ENCODE data around the gene CDC42BPA. TPM values are rescaled to one million over a fixed set of nuclear protein-coding genes. Genes with fewer than 3 reads are reported as not detected.
"Not testable (repeated sequence)": the region's sequence is repeated elsewhere in the genome, so short reads cannot be mapped to it uniquely, and the experiment has no call there.

CDC42BPA gene
- total and polyA plus RNA-seq, 2 experiments from 2014 or later = 28.6 to 39.1 TPM

- in situ Hi-C loops (cut with MboI) = loop anchor here (25.0 kb wide), 1 partner anchor 297 kb away; no protein-coding TSS in a partner anchor
- H3F3A ChIP-seq (ENCODE audit: insufficient read depth) = 0 out of 2 replicates have a peak, but pooled peaks cover 7% of the 10 kb centered on the region
- H3K4me3 ChIP-seq = no peak overlapping the region
- no peaks in the 10 kb centered on the region for H3K9me3 ChIP-seq (ENCODE audit: low read depth)
- H3K9me2 ChIP-seq (ENCODE audit: insufficient read depth) = no peaks in the 10 kb centered on the region
- H4K20me1 ChIP-seq (ENCODE audit: insufficient read depth) = no peaks in the 10 kb centered on the region
- H3K9ac ChIP-seq = no peak overlapping the region
- TF ChIP-seq EZH2 (IDR thresholded peaks at IDR 0.05; ENCODE audit: insufficient read depth, poor library complexity, severe bottlenecking) (no peak), EZH2phosphoT487 (IDR thresholded peaks at IDR 0.05; ENCODE audit: insufficient read depth, low read depth) (no peak)
- no peak overlapping the region for H3K27ac ChIP-seq
- no peaks in the 10 kb centered on the region for H3K4me1 ChIP-seq (ENCODE audit: insufficient read depth)
- no peaks in the 10 kb centered on the region for H3K27me3 ChIP-seq (replicated peaks; ENCODE audit: insufficient read depth)
- peaks cover 4% of the 10 kb centered on the region; the same call in 1 of the 2 replicates for H3K79me2 ChIP-seq (ENCODE audit: insufficient read depth)
- DNase-seq = no peak
- WGBS, 2 experiments (ENCODE audit: low coverage in 1 of 2, low lambda C conversion rate in 2 of 2, missing lambda C conversion rate in 2 of 2) = 87 to 90% methylated on average over 1 of the region's 1 CpG
- H3K36me3 ChIP-seq (ENCODE audit: low read depth) = peaks cover 35% of the 10 kb centered on the region
- no peak overlapping the region for H3K4me2 ChIP-seq (ENCODE audit: unreplicated experiment)
- no peak overlapping the region for H2AFZ ChIP-seq
Measured at GRCh38 chr1:227140376-227140775, 177.9 kb downstream of the CDC42BPA start.

GRCh38 chr1:227136210-227136820 lies 182.0 kb downstream of the CDC42BPA start:
- in situ Hi-C loops (cut with MboI) = loop anchor here (25.0 kb wide), 1 partner anchor 301 kb away; no protein-coding TSS in a partner anchor
- H3K27ac ChIP-seq = no peak overlapping the region
- H3K9me3 ChIP-seq (ENCODE audit: low read depth) = no peaks in the 10 kb centered on the region
- TF ChIP-seq EZH2phosphoT487 (IDR thresholded peaks at IDR 0.05; ENCODE audit: insufficient read depth, low read depth) (no peak), EZH2 (IDR thresholded peaks at IDR 0.05; ENCODE audit: insufficient read depth, poor library complexity, severe bottlenecking) (no peak)
- 96 to 99% methylated on average over 4 of the region's 4 CpGs for WGBS, 2 experiments (ENCODE audit: low coverage in 1 of 2, low lambda C conversion rate in 2 of 2, missing lambda C conversion rate in 2 of 2)
- no peak overlapping the region for H3K4me2 ChIP-seq (ENCODE audit: unreplicated experiment)
- H3K4me3 ChIP-seq = no peak overlapping the region
- no peak overlapping the region for H2AFZ ChIP-seq
- no peaks in the 10 kb centered on the region for H3K9me2 ChIP-seq (ENCODE audit: insufficient read depth)
- DNase-seq = no peak
- no peaks in the 10 kb centered on the region for H4K20me1 ChIP-seq (ENCODE audit: insufficient read depth)
- 0 out of 2 replicates have a peak, but pooled peaks cover 11% of the 10 kb centered on the region for H3F3A ChIP-seq (ENCODE audit: insufficient read depth)
- H3K36me3 ChIP-seq (ENCODE audit: low read depth) = peaks cover 18% of the 10 kb centered on the region; the same call in 1 of the 2 replicates
- no peaks in the 10 kb centered on the region for H3K4me1 ChIP-seq (ENCODE audit: insufficient read depth)
- no peaks in the 10 kb centered on the region for H3K27me3 ChIP-seq (replicated peaks; ENCODE audit: insufficient read depth)
- peaks cover 4% of the 10 kb centered on the region; the same call in 1 of the 2 replicates for H3K79me2 ChIP-seq (ENCODE audit: insufficient read depth)
- no peak overlapping the region for H3K9ac ChIP-seq

- H3K4me3 ChIP-seq = no peak overlapping the region
- peaks cover 4% of the 10 kb centered on the region; the same call in 1 of the 2 replicates for H3K79me2 ChIP-seq (ENCODE audit: insufficient read depth)
- H3K4me2 ChIP-seq (ENCODE audit: unreplicated experiment) = no peak overlapping the region
- 94 to 96% methylated on average over 2 of the region's 2 CpGs for WGBS, 2 experiments (ENCODE audit: low coverage in 1 of 2, low lambda C conversion rate in 2 of 2, missing lambda C conversion rate in 2 of 2)
- H3K9ac ChIP-seq = no peak overlapping the region
- H3K4me1 ChIP-seq (ENCODE audit: insufficient read depth) = peaks cover 4% of the 10 kb centered on the region; the same call in 1 of the 2 replicates
- H3K36me3 ChIP-seq (ENCODE audit: low read depth) = peaks cover 18% of the 10 kb centered on the region
- no peaks in the 10 kb centered on the region for H3K9me3 ChIP-seq (ENCODE audit: low read depth)
- TF ChIP-seq EZH2phosphoT487 (IDR thresholded peaks at IDR 0.05; ENCODE audit: insufficient read depth, low read depth) = no peak
- TF ChIP-seq EZH2 (IDR thresholded peaks at IDR 0.05; ENCODE audit: insufficient read depth, poor library complexity, severe bottlenecking) = no peak
- no peaks in the 10 kb centered on the region for H4K20me1 ChIP-seq (ENCODE audit: insufficient read depth)
- no peak overlapping the region for H2AFZ ChIP-seq
- in situ Hi-C loops (cut with MboI) = loop anchor here (25.0 kb wide), 1 partner anchor 303 kb away; no protein-coding TSS in a partner anchor
- H3K9me2 ChIP-seq (ENCODE audit: insufficient read depth) = no peaks in the 10 kb centered on the region
- H3K27me3 ChIP-seq (replicated peaks; ENCODE audit: insufficient read depth) = no peaks in the 10 kb centered on the region
- H3K27ac ChIP-seq = no peak overlapping the region
- DNase-seq = no peak
- H3F3A ChIP-seq (ENCODE audit: insufficient read depth) = 0 out of 2 replicates have a peak, but pooled peaks cover 11% of the 10 kb centered on the region
Measured at GRCh38 chr1:227134686-227135314, 183.5 kb downstream of the CDC42BPA start.

- H2AFZ ChIP-seq; H3K4me1 ChIP-seq (ENCODE audit: insufficient read depth); H3K9me2 ChIP-seq (ENCODE audit: insufficient read depth); H3K79me2 ChIP-seq (ENCODE audit: insufficient read depth); H3K4me3 ChIP-seq; H3K9ac ChIP-seq; H3K4me2 ChIP-seq (ENCODE audit: unreplicated experiment); DNase-seq; H3K27me3 ChIP-seq (replicated peaks; ENCODE audit: insufficient read depth); H3K9me3 ChIP-seq (ENCODE audit: low read depth); H3K27ac ChIP-seq; H4K20me1 ChIP-seq (ENCODE audit: insufficient read depth): not testable (repeated sequence)
- Histone ChIP-seq H3K36me3 (ENCODE audit: low read depth) (peaks cover 19% of the 10 kb centered on the region; the same call in 1 of the 2 replicates), H3F3A (ENCODE audit: insufficient read depth) (0 out of 2 replicates have a peak, but pooled peaks cover 11% of the 10 kb centered on the region)
- in situ Hi-C loops (cut with MboI) = loop anchor here (25.0 kb wide), 1 partner anchor 305 kb away; no protein-coding TSS in a partner anchor
- WGBS, 2 experiments (ENCODE audit: low coverage in 1 of 2, low lambda C conversion rate in 2 of 2, missing lambda C conversion rate in 2 of 2) = 83 to 95% methylated on average over 14 to 32 of the region's 32 CpGs
Measured at GRCh38 chr1:227132695-227133094, 185.6 kb downstream of the CDC42BPA start.

All from GM23248 (cell line).